ENCODE results near the gene LGR6. TPM values are rescaled to one million over a fixed set of nuclear protein-coding genes. Genes with fewer than 3 reads are reported as not detected.
"Not testable (repeated sequence)": the region's sequence is repeated elsewhere in the genome, so short reads cannot be mapped to it uniquely, and the experiment has no call there.

The LGR6 gene
- total RNA-seq, 4 donors from 2014 or later = 0.12 to 2.8 (median 0.48) TPM

DNA sequence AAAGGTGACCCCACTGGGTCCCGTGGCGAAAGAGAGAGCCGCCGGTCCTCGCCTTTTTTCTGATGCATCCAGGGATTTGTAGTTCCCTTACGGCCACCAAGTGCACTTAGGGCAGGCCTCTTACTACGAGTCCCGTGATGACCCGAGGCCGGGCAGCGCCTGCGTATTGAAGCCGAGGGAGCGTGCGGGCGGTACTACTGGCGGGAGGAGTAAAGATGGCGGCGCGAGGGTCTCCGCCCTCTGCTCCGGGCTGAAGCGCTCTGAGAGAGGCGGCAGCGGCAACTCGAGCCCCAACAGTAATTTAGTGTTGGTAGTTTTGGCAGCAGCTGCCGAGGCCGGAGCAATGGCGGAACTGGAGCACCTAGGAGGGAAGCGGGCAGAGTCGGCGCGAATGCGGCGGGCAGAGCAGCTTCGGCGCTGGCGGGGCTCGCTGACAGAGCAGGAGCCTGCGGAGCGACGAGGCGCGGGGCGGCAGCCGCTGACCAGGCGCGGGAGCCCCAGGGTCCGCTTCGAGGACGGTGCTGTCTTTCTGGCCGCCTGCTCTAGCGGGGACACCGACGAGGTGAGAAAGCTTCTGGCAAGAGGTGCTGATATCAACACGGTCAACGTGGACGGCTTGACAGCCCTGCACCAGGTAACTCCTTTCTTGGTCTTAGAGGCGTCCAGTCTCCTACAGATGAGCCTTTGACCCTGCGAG is 155.1 kb downstream of the LGR6 start, which contains the start of gene PPP1R12B:
TSS of gene PPP1R12B (plus strand) at position 191 of the 697 bp plus-strand sequence. CDS start at position 344, 153 bp downstream.
- ATAC-seq = peak; percentile 99
- TF ChIP-seq POLR2AphosphoS5 (IDR thresholded peaks at IDR 0.05) (peak; percentile 75), POLR2A (IDR thresholded peaks at IDR 0.05) (peak; percentile 50 to 56), EP300 (IDR thresholded peaks at IDR 0.05) (no peak)
- TF ChIP-seq, protein P1, sequence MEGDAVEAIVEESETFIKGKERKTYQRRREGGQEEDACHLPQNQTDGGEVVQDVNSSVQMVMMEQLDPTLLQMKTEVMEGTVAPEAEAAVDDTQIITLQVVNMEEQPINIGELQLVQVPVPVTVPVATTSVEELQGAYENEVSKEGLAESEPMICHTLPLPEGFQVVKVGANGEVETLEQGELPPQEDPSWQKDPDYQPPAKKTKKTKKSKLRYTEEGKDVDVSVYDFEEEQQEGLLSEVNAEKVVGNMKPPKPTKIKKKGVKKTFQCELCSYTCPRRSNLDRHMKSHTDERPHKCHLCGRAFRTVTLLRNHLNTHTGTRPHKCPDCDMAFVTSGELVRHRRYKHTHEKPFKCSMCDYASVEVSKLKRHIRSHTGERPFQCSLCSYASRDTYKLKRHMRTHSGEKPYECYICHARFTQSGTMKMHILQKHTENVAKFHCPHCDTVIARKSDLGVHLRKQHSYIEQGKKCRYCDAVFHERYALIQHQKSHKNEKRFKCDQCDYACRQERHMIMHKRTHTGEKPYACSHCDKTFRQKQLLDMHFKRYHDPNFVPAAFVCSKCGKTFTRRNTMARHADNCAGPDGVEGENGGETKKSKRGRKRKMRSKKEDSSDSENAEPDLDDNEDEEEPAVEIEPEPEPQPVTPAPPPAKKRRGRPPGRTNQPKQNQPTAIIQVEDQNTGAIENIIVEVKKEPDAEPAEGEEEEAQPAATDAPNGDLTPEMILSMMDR (IDR thresholded peaks at IDR 0.05) = peak in 1 of 4 experiments; percentile 18
- Histone ChIP-seq H3K4me3 (peak within 1 kb of the TSS; percentile 56 to 95), H3K27me3 (no peaks in the 10 kb centered on the region), H3K9me3 (no peaks in the 10 kb centered on the region), H3K27ac (peak within 1 kb of the TSS; percentile 37 to 97 (median 89)), H3K36me3 (no peaks in the 10 kb centered on the region), H3K4me1 (peaks cover 0 to 47% (median 7%) of the 10 kb centered on the region in 3 donors)
- WGBS, 2 donors (ENCODE audit: low coverage in 1 of 2) = 0% methylated on average over 14 to 16 of the region's 60 CpGs

DNA sequence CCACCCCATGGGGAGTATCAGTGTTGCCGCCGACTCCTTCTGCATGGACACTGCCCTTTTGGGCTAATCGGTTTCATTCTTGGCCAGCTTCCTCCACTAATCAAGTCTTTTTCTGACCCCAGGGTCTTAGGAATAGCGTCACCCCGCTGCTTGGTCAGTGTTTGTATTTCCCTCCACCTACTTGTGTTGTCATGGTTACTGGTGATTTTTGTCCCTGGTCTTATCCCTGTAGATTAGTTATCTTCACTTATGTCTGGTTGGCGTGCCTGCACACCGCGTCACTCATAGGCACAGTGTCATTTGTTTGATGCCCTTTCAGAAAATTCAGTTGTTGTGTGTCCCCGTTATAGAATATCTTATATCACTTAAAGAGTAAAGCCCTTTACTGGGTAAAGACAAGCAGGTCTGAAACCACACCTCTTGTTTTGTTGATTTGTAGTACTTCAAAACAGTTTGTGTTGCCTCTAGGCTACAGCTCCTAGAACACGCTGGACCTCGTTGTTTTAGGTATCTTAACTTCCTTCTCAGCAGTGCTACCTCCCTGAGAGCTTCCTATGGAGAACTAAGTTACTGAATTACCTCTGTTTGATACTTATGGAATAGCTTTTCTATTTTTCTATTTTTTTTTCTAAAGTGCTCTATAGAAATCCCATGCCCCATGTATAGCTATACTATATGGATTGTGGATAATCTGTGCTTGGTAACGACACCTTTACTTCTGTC is 155.8 kb downstream of the LGR6 start:
- TF ChIP-seq POLR2A (IDR thresholded peaks at IDR 0.05) = no peak
- Histone ChIP-seq H3K4me1 (peaks cover 0 to 47% (median 7%) of the 10 kb centered on the region in 3 donors), H3K27ac (peak overlapping the region in 3 of 4 donors; percentile 87 to 97 (median 91)), H3K9me3 (no peaks in the 10 kb centered on the region), H3K4me3 (peak overlapping the region; percentile 56 to 95), H3K27me3 (no peaks in the 10 kb centered on the region), H3K36me3 (no peaks in the 10 kb centered on the region)
- WGBS, 2 donors (ENCODE audit: low coverage in 1 of 2) = 5 to 7% methylated on average over 12 of the region's 12 CpGs
- no peak for ATAC-seq

DNA sequence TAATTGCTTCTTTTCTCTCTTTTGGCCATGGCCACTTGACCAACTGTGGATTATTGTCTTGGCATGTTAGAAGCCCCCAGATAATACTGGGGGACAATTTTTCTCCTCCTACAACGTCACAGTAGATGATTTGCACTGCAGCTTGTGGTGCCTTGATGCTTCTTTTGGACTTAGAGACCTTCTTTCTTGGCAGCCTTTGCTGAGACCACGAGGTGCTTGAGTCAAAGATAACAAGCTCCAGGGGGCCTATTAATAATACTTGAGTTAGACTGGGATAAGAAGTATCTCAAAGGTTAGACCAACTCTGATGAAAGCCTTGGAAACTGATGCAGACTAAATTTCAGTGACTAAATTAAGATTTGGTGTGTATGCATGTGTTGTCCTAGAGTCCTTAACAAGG is 158.1 kb downstream of the LGR6 start:
- no peak for ATAC-seq
- Histone ChIP-seq H3K9me3 (no peaks in the 10 kb centered on the region), H3K4me3 (no peak overlapping the region), H3K4me1 (peaks cover 0 to 47% (median 7%) of the 10 kb centered on the region in 3 donors), H3K27me3 (no peaks in the 10 kb centered on the region), H3K27ac (no peak overlapping the region), H3K36me3 (no peaks in the 10 kb centered on the region)
- no peak for TF ChIP-seq POLR2AphosphoS5 (IDR thresholded peaks at IDR 0.05)
- WGBS, 2 donors (ENCODE audit: low coverage in 1 of 2) = 31 to 100% methylated on average over 1 to 2 of the region's 2 CpGs

DNA sequence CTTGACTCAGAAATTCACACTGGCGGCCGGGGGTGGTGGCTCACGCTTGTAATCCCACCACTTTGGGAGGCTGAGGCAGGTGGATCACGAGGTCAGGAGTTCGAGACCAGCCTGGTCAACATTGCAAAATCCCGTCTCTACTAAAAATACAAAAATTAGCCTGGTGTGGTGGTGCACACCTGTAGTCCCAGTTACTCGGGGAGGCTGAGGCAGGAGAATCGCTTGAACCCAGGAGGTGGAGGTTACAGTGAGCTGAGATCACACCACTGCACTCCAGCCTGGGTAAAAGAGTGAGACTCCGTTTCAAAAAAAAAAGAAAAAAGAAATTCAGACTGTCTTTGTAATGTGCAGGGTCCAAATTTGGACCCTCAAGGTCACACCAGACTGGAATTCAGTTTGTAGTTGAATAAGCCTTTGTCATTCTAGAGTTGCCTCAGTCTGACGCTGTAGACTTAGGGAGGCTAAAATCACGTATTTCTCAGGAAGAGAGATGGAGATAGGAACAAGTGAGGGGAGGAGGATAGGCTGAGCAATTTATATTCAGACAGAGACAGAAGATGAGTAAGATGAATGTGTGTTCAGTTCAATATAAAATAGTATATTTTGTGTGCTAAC is 159.1 kb downstream of the LGR6 start:
- WGBS, 2 donors (ENCODE audit: low coverage in 1 of 2) = 88 to 89% methylated on average over 4 to 10 of the region's 11 CpGs
- peaks cover 0 to 47% (median 7%) of the 10 kb centered on the region in 3 donors for H3K4me1 ChIP-seq
- H3K27me3 ChIP-seq, H3K9me3 ChIP-seq, H3K27ac ChIP-seq, ATAC-seq, H3K36me3 ChIP-seq, H3K4me3 ChIP-seq: not testable (repeated sequence)

DNA sequence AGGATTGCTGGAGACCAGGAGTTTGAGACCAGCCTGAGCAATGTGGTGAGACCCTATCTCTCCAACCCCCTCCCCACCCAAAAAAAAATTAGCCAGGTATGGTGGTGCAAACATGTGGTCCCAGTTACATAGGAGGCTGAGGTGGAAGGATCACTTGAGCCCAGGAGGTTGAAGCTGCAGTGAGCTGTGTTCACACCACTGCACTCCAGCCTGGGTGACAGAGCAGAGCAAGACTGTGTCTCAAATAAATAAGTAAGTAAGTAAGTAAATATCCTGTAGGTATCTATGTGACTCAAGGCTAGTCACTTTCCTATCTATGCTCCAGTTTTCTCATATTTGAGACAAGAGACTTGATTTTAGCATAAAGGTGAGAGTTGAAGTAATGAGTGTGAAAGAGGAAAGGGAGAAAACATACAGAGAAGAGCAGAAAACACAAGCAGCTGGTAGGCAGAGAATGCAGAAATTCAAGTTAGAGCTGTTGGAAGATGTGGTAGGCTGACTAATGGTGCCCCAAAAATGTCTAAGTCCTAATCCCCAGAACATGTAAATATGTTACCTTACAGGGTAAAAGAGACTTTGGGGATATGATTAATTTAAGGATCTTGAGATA is 162.4 kb downstream of the LGR6 start:
- Histone ChIP-seq H3K9me3 (no peaks in the 10 kb centered on the region), H3K4me3 (no peak overlapping the region)
- ATAC-seq = no peak

DNA sequence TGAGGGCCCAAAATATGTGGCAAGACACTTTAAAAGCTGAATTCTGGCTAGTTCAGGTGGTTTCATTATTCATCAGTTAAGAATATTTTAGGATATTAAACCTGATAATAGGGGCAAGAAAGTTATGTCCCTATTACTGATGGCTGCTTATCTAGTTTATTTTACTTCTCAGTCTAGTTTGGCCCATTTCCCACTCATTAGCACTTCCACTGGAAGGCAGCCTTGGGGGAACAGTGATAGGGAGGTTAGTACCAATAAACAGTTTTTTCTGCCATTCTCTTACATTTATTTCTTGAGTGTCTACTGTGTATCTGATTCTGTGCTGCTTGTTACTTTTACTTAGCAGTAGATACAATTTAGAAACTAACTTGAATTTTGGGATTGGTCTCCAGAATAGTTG is 163.9 kb downstream of the LGR6 start:
- H3K9me3 ChIP-seq = no peaks in the 10 kb centered on the region
- no peaks in the 10 kb centered on the region for H3K36me3 ChIP-seq
- no peak for TF ChIP-seq POLR2A (IDR thresholded peaks at IDR 0.05)
- no peak for TF ChIP-seq POLR2AphosphoS5 (IDR thresholded peaks at IDR 0.05)
- TF ChIP-seq, protein P1 (IDR thresholded peaks at IDR 0.05) = no peak
- TF ChIP-seq EP300 (IDR thresholded peaks at IDR 0.05) = no peak
- H3K27me3 ChIP-seq = no peaks in the 10 kb centered on the region
- H3K27ac ChIP-seq = no peak overlapping the region
- H3K4me3 ChIP-seq = no peak overlapping the region
- H3K4me1 ChIP-seq = peaks cover 0 to 14% (median 0%) of the 10 kb centered on the region in 3 donors
- ATAC-seq = no peak

More for the DNA sequence above, 162.4 kb downstream of the LGR6 start:
- Histone ChIP-seq H3K4me1 (peaks cover 0 to 28% (median 0%) of the 10 kb centered on the region in 3 donors), H3K36me3 (no peaks in the 10 kb centered on the region), H3K27ac (no peak overlapping the region), H3K27me3 (no peaks in the 10 kb centered on the region)
- TF ChIP-seq POLR2A (IDR thresholded peaks at IDR 0.05) (no peak), POLR2AphosphoS5 (IDR thresholded peaks at IDR 0.05) (no peak), EP300 (IDR thresholded peaks at IDR 0.05) (no peak)
- TF ChIP-seq, protein P1 (IDR thresholded peaks at IDR 0.05) = no peak

Measured in gastroesophageal sphincter (tissue), 4 donors.